GM19455 (cell line): Measurements from ENCODE around the gene BARD1.

Experiments
- ATAC-seq: cut with Tn5 transposase; IDR thresholded peaks from one replicate; pipeline ENCODE4 v1.9.1; 2021; ENCODE audit not compliant: unreplicated experiment

The BARD1 gene

DNA sequence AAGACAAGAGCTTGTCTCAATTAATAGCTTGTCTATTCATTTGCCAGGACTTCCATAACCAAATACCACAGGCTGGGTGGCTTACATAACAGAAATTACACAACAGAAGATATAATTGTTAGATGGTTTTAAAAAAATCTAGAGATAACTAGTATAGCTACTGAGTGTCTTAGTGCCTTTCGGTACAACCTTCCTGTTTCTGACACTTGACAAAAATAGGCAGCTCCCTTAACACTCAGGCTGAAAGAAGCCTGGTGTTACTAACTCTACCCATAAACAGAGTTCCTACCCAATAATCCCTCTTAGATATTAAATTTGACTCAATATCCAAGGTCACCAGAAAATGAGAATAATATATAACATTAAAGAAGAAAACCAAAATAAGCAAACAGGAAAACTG lies 129.7 kb downstream of the BARD1 start:
- ATAC-seq = no peak

DNA sequence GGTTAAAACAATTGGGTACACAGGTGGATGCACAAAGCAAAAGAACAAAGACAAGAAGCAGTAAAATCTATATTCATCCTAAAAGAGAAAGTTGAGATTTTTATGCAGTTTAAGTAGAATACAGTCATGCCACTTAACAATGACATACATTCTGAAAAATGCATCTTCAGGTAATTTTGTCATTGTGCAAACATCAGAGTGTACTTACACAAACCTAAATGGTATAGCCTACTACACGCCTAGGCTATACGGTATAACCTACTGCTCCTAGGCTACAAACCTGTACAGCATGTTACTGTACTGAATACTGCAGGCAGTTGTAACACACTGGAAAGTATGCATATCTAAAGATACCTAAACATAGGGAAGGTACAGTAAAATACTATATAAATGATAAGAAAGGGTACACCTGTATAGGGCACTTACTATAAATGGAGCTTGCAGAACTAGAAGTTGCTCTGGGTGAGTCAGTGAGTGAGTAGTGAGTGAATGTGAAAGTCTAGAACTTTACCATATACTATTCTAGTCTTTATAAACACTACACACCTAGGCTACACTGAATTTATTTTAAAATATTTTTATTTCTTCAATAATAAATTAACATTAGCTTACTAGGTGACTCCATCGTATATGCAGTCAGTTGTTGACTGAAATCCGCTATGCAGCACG lies 132.9 kb downstream of the BARD1 start:
- peak; percentile 50 for ATAC-seq
